Kidney (tissue), 14 donors: Measurements from ENCODE around the gene CRYBG2. TPM values are rescaled to one million over a fixed set of nuclear protein-coding genes. Genes with fewer than 3 reads are reported as not detected.

ENCODE experiments used
- DNase-seq, 5 donors: peaks; one replicate each; pipeline ENCODE4 v3.0.0-alpha.2; 2013 to 2020
- FAIRE-seq: peaks from 2 replicates; lab custom pipeline; 2012; peaks lifted over from hg19 to GRCh38; lab: Jason Lieb, UNC
- H3K27ac ChIP-seq, 2 donors: one replicate each; pipeline ENCODE4 v1.7.0; 2013; ENCODE audit warnings: low read depth in 2 of 2, low read length in 2 of 2, inconsistent platforms in 1 of 2
- H3K27me3 ChIP-seq: one replicate; pipeline ENCODE4 v1.7.1; 2013; ENCODE audit warnings: low read length, inconsistent platforms; ENCODE audit not compliant: control insufficient read depth, insufficient read depth
- H3K36me3 ChIP-seq, 3 donors: one replicate each; pipeline versions ENCODE4 v1.7.0 to v1.7.1; 2013; ENCODE audit warnings: low read length in 3 of 3, control low read depth in 1 of 3, inconsistent platforms in 1 of 3; ENCODE audit not compliant: insufficient read depth in 3 of 3, control insufficient read depth in 2 of 3
- H3K4me1 ChIP-seq, 3 donors: one replicate each; pipeline versions ENCODE4 v1.7.0 to v1.7.1; 2013; ENCODE audit warnings: low read length in 3 of 3, inconsistent platforms in 1 of 3, low read depth in 1 of 3; ENCODE audit not compliant: control insufficient read depth in 2 of 3, insufficient read depth in 2 of 3
- H3K4me3 ChIP-seq, 3 donors: one replicate each; pipeline versions ENCODE4 v1.7.0 to v1.8.1; 2013; ENCODE audit warnings: low read length in 3 of 3, control low read depth in 1 of 3, inconsistent platforms in 1 of 3
- H3K9ac ChIP-seq, 3 donors: one replicate each; pipeline versions ENCODE4 v1.7.0 to v1.7.1; 2013; ENCODE audit warnings: low read length in 3 of 3, control low read depth in 1 of 3, inconsistent platforms in 1 of 3
- H3K9me3 ChIP-seq, 3 donors: one replicate each; pipeline versions ENCODE4 v1.7.0 to v1.7.1; 2013; ENCODE audit warnings: low read length in 3 of 3, control low read depth in 1 of 3, inconsistent platforms in 1 of 3; ENCODE audit not compliant: control insufficient read depth in 2 of 3, insufficient read depth in 1 of 3
- intact Hi-C: fragments of 100-400 bp; cut with DNase I; formaldehyde crosslinking; loops from one replicate; pipeline ENCODE4 v1.11.1; 2022
- polyA plus RNA-seq: library from polyadenylated mRNA; stranded (reverse); fragments of 350-450 nt; fragmentation: Illumina TruSeq; extraction: RNeasy Lipid Tissue Mini Kit (QIAGEN cat#74804); gene quantifications from one replicate; pipeline ENCODE4 v1.2.3, GENCODE V29; 2014; ENCODE audit warnings: low read depth, low replicate concordance; ENCODE audit not compliant: insufficient read depth
- total RNA-seq: library from RNA; stranded (reverse); fragmentation: NEBNext Ultra II Directional; extraction: Animal tissue kit (Norgen Biotek cat#: 25700); gene quantifications from one replicate; pipeline ENCODE4 v1.2.1, GENCODE V29; 2021
- TF ChIP-seq, protein P1 (sequence below): IDR thresholded peaks from 3 replicates; pipeline ENCODE4 v1.5.1; 2012; ENCODE audit warnings: mild to moderate bottlenecking, moderate library complexity, borderline replicate concordance; ENCODE audit not compliant: insufficient read depth; ENCODE audit errors: extremely low read depth
- donor health status: control.
- donor health status: control.
- donor health status: control.
- donor health status: control.
- donor health status: control.
- donor health status: DM: yes; HTN: yes; CAD: no.
- donor health status: Normal renal cell carcinoma (clear cell type).

Gene CRYBG2
- total and polyA plus RNA-seq, 2 donors from 2014 or later = 2.2 TPM; not detected in 1

DNA sequence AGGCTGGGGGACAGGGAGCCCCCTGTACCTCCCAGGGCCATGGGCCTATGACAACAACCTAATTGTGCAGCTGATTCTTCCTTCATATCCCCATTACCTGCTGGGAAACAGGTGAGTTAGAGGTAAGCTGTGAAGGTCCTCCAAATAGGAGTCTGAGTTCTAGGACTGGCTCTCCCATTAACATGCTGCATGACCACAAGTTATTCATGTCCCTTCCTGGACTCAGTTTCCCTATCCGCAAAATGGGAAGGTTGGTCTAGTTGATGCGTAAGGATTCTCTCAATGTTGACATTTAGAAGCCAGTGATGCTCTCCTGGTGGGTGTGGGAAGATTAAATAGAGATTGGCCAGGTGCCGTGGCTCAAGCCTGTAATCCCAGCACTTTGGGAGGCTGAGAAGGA, 14.6 kb upstream of the CRYBG2 start:
- Histone ChIP-seq H3K9me3 (no peaks in the 10 kb centered on the region), H3K27me3 (no peaks in the 10 kb centered on the region), H3K4me1 (no peaks in the 10 kb centered on the region), H3K36me3 (no peaks in the 10 kb centered on the region), H3K27ac (no peak overlapping the region), H3K9ac (no peak overlapping the region), H3K4me3 (no peak overlapping the region)
- DNase-seq = no peak
- intact Hi-C loops = no loop called here
- FAIRE-seq = no peak
- TF ChIP-seq, protein P1, sequence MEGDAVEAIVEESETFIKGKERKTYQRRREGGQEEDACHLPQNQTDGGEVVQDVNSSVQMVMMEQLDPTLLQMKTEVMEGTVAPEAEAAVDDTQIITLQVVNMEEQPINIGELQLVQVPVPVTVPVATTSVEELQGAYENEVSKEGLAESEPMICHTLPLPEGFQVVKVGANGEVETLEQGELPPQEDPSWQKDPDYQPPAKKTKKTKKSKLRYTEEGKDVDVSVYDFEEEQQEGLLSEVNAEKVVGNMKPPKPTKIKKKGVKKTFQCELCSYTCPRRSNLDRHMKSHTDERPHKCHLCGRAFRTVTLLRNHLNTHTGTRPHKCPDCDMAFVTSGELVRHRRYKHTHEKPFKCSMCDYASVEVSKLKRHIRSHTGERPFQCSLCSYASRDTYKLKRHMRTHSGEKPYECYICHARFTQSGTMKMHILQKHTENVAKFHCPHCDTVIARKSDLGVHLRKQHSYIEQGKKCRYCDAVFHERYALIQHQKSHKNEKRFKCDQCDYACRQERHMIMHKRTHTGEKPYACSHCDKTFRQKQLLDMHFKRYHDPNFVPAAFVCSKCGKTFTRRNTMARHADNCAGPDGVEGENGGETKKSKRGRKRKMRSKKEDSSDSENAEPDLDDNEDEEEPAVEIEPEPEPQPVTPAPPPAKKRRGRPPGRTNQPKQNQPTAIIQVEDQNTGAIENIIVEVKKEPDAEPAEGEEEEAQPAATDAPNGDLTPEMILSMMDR = no peak

DNA sequence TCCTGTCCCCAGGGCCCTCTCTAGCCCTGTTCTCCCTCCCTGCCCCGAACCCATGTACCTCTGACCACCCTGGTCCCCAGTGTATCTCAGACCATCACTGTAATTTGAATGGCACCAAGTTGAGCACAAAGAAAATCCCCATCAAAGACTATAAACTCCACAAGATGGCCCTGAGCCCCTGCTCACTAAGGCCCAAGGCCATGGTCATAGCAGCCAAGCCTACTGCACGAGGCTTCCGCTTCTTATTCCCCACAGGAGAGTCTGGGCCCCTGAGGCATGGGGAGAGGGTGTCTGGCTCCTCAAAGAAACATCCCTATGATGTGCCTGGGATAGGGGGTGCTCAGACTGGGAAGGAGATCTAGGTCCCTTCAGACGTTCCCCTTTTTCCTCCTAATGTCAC, 14.1 kb upstream of the CRYBG2 start:
- Histone ChIP-seq H3K9ac (no peak overlapping the region), H3K27me3 (no peaks in the 10 kb centered on the region), H3K4me3 (no peak overlapping the region), H3K9me3 (no peaks in the 10 kb centered on the region), H3K4me1 (no peaks in the 10 kb centered on the region), H3K27ac (no peak overlapping the region), H3K36me3 (no peaks in the 10 kb centered on the region)
- TF ChIP-seq, protein P1 = no peak
- FAIRE-seq = no peak
- intact Hi-C loops = no loop called here
- no peak for DNase-seq

GRCh38 chr1:26367441-26367840, 13.5 kb upstream of the CRYBG2 start:
- no peak for DNase-seq
- FAIRE-seq = no peak
- intact Hi-C loops = no loop called here
- no peak overlapping the region for H3K27ac ChIP-seq
- H3K27me3 ChIP-seq = no peaks in the 10 kb centered on the region
- no peaks in the 10 kb centered on the region for H3K4me1 ChIP-seq
- no peak overlapping the region for H3K4me3 ChIP-seq
- no peaks in the 10 kb centered on the region for H3K36me3 ChIP-seq
- H3K9me3 ChIP-seq = no peaks in the 10 kb centered on the region
- H3K9ac ChIP-seq = no peak overlapping the region
- TF ChIP-seq, protein P1 = no peak

GRCh38 chr1:26364956-26365355, 11.0 kb upstream of the CRYBG2 start:
- Histone ChIP-seq H3K27me3 (peaks cover 9% of the 10 kb centered on the region), H3K9me3 (no peaks in the 10 kb centered on the region), H3K4me1 (peaks cover 0 to 2% (median 0%) of the 10 kb centered on the region in 3 donors), H3K36me3 (no peaks in the 10 kb centered on the region), H3K9ac (no peak overlapping the region), H3K4me3 (no peak overlapping the region), H3K27ac (no peak overlapping the region)
- FAIRE-seq = no peak
- intact Hi-C loops = no loop called here
- TF ChIP-seq, protein P1 = no peak
- no peak for DNase-seq
